ENCODE results near the gene FAM161A.

The FAM161A gene

GRCh38 chr2:61775956-61776570 lies 77.8 kb downstream of the FAM161A start:
- DNase-seq: no peak

Measured in NCI-H524 treated with DMSO at 0.1 percent for 48 hours (cell line).